OCI-LY3 (cell line): ENCODE measurements around the gene ELAPOR1.

Source experiments
- H2AFZ ChIP-seq: fragments of 200-600, 300-600 bp; shearing (Covaris generic); 2 replicates; pipeline ENCODE4 v1.6.0; 2014; ENCODE audit warnings: antibody characterized with exemption, low read depth, low read length
- H3K27ac ChIP-seq: fragments of 200-600, 300-600 bp; sonication (generic); 2 replicates; pipeline ENCODE4 v1.5.1; 2014; ENCODE audit warnings: mild to moderate bottlenecking, low read length, moderate library complexity, mixed read lengths
- H3K27me3 ChIP-seq: fragments of 200-600, 300-600 bp; sonication (generic); 2 replicates; pipeline ENCODE4 v1.6.1; 2014; ENCODE audit warnings: low read depth, low read length, mixed read lengths
- H3K36me3 ChIP-seq: fragments of 200-600, 300-600 bp; sonication (generic); replicated peaks from 2 replicates; pipeline ENCODE3; 2014; ENCODE audit warnings: low read depth, low read length, mixed read lengths
- H3K4me1 ChIP-seq: fragments of 300-600, 200-600 bp; sonication (generic); 2 replicates; pipeline ENCODE4 v1.6.1; 2014; ENCODE audit warnings: low read length, mixed read lengths
- H3K4me2 ChIP-seq: fragments of 200-600, 300-600 bp; sonication (generic); 2 replicates; pipeline ENCODE4 v1.6.1; 2014; ENCODE audit warnings: low read length, mixed read lengths
- H3K4me3 ChIP-seq: fragments of 300-600, 200-600 bp; sonication (generic); 2 replicates; pipeline ENCODE4 v1.5.1; 2014; ENCODE audit warnings: antibody characterized with exemption, mild to moderate bottlenecking, low read length, moderate library complexity
- H3K79me2 ChIP-seq: fragments of 300-600, 200-600 bp; shearing (Covaris generic); 2 replicates; pipeline ENCODE4 v1.6.1; 2014; ENCODE audit warnings: mild to moderate bottlenecking, low read length, mixed read lengths
- H3K9ac ChIP-seq: fragments of 300-600, 200-600 bp; shearing (Covaris generic); 2 replicates; pipeline ENCODE4 v1.6.0; 2014; ENCODE audit warnings: mild to moderate bottlenecking, low read length, moderate library complexity
- H3K9me3 ChIP-seq: fragments of 200-600, 300-600 bp; shearing (Covaris generic); 2 replicates; pipeline ENCODE4 v1.6.1; 2014; ENCODE audit warnings: low read length, mixed read lengths; ENCODE audit not compliant: insufficient read depth
- H4K20me1 ChIP-seq: fragments of 200-600, 300-600 bp; sonication (generic); 2 replicates; pipeline ENCODE4 v1.6.1; 2016; ENCODE audit warnings: low read length, mixed read lengths; ENCODE audit not compliant: insufficient read depth
- CTCF ChIP-seq: fragments of 200-600, 300-600 bp; sonication (generic); IDR thresholded peaks from 2 replicates; pipeline ENCODE4 v1.5.1; 2014; ENCODE audit warnings: antibody characterized with exemption, low read length, low read depth
- EZH2phosphoT487 ChIP-seq: fragments of 200-600 bp; shearing (Covaris generic); IDR thresholded peaks from 2 replicates; pipeline ENCODE4 v1.6.1; 2018; ENCODE audit warnings: antibody characterized with exemption, mixed run types, low read depth

ELAPOR1 gene

GRCh38 chr1:109161858-109162606 lies 48.1 kb downstream of the ELAPOR1 start:
- no peak overlapping the region for H3K4me2 ChIP-seq
- H3K27me3 ChIP-seq = no peaks in the 10 kb centered on the region
- no peaks in the 10 kb centered on the region for H3K9me3 ChIP-seq
- H3K27ac ChIP-seq = no peak overlapping the region
- no peak for TF ChIP-seq CTCF
- H3K36me3 ChIP-seq = no peaks in the 10 kb centered on the region
- no peaks in the 10 kb centered on the region for H4K20me1 ChIP-seq
- no peak overlapping the region for H3K4me3 ChIP-seq
- H2AFZ ChIP-seq = no peak overlapping the region
- H3K9ac ChIP-seq = no peak overlapping the region
- no peaks in the 10 kb centered on the region for H3K79me2 ChIP-seq
- H3K4me1 ChIP-seq = peaks cover 13% of the 10 kb centered on the region

GRCh38 chr1:109162626-109163025 lies 48.7 kb downstream of the ELAPOR1 start:
- H3K4me2 ChIP-seq = no peak overlapping the region
- no peaks in the 10 kb centered on the region for H3K79me2 ChIP-seq
- H3K27ac ChIP-seq = no peak overlapping the region
- no peak overlapping the region for H3K4me3 ChIP-seq
- no peaks in the 10 kb centered on the region for H3K27me3 ChIP-seq
- TF ChIP-seq CTCF = no peak
- TF ChIP-seq EZH2phosphoT487 = no peak
- H3K9me3 ChIP-seq = no peaks in the 10 kb centered on the region
- H3K4me1 ChIP-seq = peaks cover 16% of the 10 kb centered on the region
- no peaks in the 10 kb centered on the region for H4K20me1 ChIP-seq
- no peaks in the 10 kb centered on the region for H3K36me3 ChIP-seq
- no peak overlapping the region for H2AFZ ChIP-seq
- H3K9ac ChIP-seq = no peak overlapping the region

- Histone ChIP-seq H3K79me2 (no peaks in the 10 kb centered on the region), H3K9ac (no peak overlapping the region), H2AFZ (no peak overlapping the region), H3K9me3 (no peaks in the 10 kb centered on the region), H3K36me3 (no peaks in the 10 kb centered on the region), H3K4me2 (no peak overlapping the region), H3K27me3 (no peaks in the 10 kb centered on the region), H4K20me1 (no peaks in the 10 kb centered on the region), H3K4me1 (peaks cover 16% of the 10 kb centered on the region), H3K4me3 (no peak overlapping the region), H3K27ac (no peak overlapping the region)
- TF ChIP-seq CTCF (no peak), EZH2phosphoT487 (no peak)
Observed at GRCh38 chr1:109163551-109163950, 49.6 kb downstream of the ELAPOR1 start.
